Fibroblast of skin of scalp (primary cell): ENCODE results near the gene WNT7B.

ENCODE experiments used
- DNase-seq: peaks from one replicate; pipeline ENCODE4 v3.0.0-alpha.2; 2013

The WNT7B gene

GRCh38 chr22:45970705-45971407, 6.1 kb downstream of the WNT7B start:
- DNase-seq: peak; percentile 38

GRCh38 chr22:45969801-45970470, 7.0 kb downstream of the WNT7B start:
- no peak for DNase-seq

GRCh38 chr22:45969414-45969799, 7.6 kb downstream of the WNT7B start:
- no peak for DNase-seq

GRCh38 chr22:45968751-45969413, 8.1 kb downstream of the WNT7B start:
- DNase-seq: peak; percentile 68

- peak; percentile 19 for DNase-seq
Observed at GRCh38 chr22:45968003-45968650, 8.8 kb downstream of the WNT7B start.

- DNase-seq: no peak
Observed at GRCh38 chr22:45966895-45967365, 10.0 kb downstream of the WNT7B start.

GRCh38 chr22:45966320-45966894, 10.6 kb downstream of the WNT7B start:
- no peak for DNase-seq

- DNase-seq: no peak
Observed at GRCh38 chr22:45965563-45965962, 11.4 kb downstream of the WNT7B start.

- DNase-seq: no peak
Observed at GRCh38 chr22:45964926-45965527, 11.9 kb downstream of the WNT7B start.

GRCh38 chr22:45964372-45964771, 12.6 kb downstream of the WNT7B start:
- no peak for DNase-seq

- no peak for DNase-seq
Observed at GRCh38 chr22:45963821-45964220, 13.1 kb downstream of the WNT7B start.

GRCh38 chr22:45962756-45963324, 14.1 kb downstream of the WNT7B start:
- no peak for DNase-seq

GRCh38 chr22:45962434-45962718, 14.6 kb downstream of the WNT7B start:
- DNase-seq: no peak

- no peak for DNase-seq
Observed at GRCh38 chr22:45961679-45962433, 15.1 kb downstream of the WNT7B start.

GRCh38 chr22:45960477-45961386, 16.2 kb downstream of the WNT7B start:
- peak; percentile 25 for DNase-seq

- no peak for DNase-seq
Observed at GRCh38 chr22:45959719-45960476, 17.1 kb downstream of the WNT7B start.

- no peak for DNase-seq
Observed at GRCh38 chr22:45958971-45959370, 18.0 kb downstream of the WNT7B start.

- DNase-seq: no peak
Observed at GRCh38 chr22:45957826-45958225, 19.1 kb downstream of the WNT7B start.

- DNase-seq: no peak
Observed at GRCh38 chr22:45953178-45953577, 23.8 kb downstream of the WNT7B start.

GRCh38 chr22:45952553-45952952, 24.4 kb downstream of the WNT7B start:
- no peak for DNase-seq
